ENCODE results near the gene GDPD4.

GRCh38 chr11:77196961-77197360, 104.5 kb downstream of the GDPD4 start:
- TF ChIP-seq CTCF (IDR thresholded peaks at IDR 0.05) (no peak), POLR2A (IDR thresholded peaks at IDR 0.05; ENCODE audit: low read depth) (no peak), POLR2AphosphoS5 (IDR thresholded peaks at IDR 0.05) (no peak), EP300 (IDR thresholded peaks at IDR 0.05) (no peak)

Data from esophagus muscularis mucosa (tissue), 4 donors.